ENCODE data around the gene TSFM.

TSFM gene

DNA sequence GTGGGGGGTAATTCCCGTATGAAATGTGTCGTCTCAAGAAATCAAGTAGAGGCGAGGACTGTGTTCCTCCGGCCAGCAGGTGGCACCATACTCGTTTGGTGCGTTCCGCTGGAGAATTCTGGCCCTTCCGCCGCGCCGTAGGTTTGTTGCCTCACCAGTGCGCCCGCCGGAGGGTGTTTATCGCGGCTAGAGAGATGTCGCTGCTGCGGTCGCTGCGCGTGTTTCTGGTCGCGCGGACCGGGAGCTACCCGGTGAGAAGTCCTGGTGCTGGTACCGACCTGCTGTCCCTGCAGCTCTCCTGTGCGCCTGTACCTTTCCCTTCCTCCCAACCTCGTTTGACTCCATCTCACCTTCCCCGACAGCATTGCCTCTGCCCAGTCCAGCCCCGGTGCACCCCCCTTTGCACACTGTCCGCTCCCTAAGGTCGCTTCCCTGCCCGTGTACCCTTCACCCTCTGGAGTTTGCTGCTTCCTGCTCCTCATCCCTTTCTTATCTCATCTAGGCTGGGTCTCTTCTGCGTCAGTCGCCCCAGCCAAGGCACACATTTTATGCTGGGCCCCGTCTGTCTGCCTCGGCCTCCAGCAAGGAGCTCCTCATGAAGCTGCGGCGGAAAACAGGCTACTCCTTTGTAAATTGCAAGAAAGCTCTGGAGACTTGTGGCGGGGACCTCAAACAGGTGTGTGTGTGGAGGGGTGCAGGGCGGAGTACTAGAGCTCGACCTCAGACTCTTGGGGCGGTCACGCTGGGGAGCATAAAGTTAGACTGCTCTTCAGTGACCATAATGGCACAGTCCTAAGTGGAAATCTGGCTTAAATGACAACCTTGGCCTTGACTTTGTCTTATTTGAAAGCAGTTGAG is at the start of gene TSFM:
Gene TSFM (plus strand): TSS at position 180 of the 858 bp plus-strand sequence. CDS start 15 bp downstream, at position 195.
- Histone ChIP-seq H4K20me1 (ENCODE audit: control insufficient read depth, insufficient read depth, low read depth, low read length) (peaks cover 4% of the 10 kb centered on the region; the same call in 1 of the 2 replicates), H3K27me3 (ENCODE audit: control insufficient read depth, low read length) (no peaks in the 10 kb centered on the region), H3F3A (ENCODE audit: control insufficient read depth, insufficient read depth) (no peaks in the 10 kb centered on the region), H3K9me3 (ENCODE audit: control insufficient read depth, insufficient read depth, low read length) (no peaks in the 10 kb centered on the region), H3K4me2 (ENCODE audit: low read length) (peak within 1 kb of the TSS; percentile 97), H3K79me2 (ENCODE audit: control insufficient read depth, low read length) (peaks cover 32% of the 10 kb centered on the region), H3K4me1 (ENCODE audit: control insufficient read depth, low read length) (peaks cover 21% of the 10 kb centered on the region), H3K36me3 (ENCODE audit: control insufficient read depth, low read length) (peaks cover 40% of the 10 kb centered on the region), H3K4me3 (ENCODE audit: low read length) (peak within 1 kb of the TSS; percentile 98), H3K27ac (ENCODE audit: low read depth, low read length) (peak within 1 kb of the TSS; percentile 22), H3K9me2 (replicated peaks; ENCODE audit: control insufficient read depth, low read length) (no peaks in the 10 kb centered on the region)
- TF ChIP-seq CTCF (IDR thresholded peaks at IDR 0.05; ENCODE audit: low read depth, low read length, poor library complexity, severe bottlenecking), result peak; percentile 91
- TF ChIP-seq EZH2phosphoT487 (IDR thresholded peaks at IDR 0.05; ENCODE audit: borderline replicate concordance, low read length), result no peak

DNA sequence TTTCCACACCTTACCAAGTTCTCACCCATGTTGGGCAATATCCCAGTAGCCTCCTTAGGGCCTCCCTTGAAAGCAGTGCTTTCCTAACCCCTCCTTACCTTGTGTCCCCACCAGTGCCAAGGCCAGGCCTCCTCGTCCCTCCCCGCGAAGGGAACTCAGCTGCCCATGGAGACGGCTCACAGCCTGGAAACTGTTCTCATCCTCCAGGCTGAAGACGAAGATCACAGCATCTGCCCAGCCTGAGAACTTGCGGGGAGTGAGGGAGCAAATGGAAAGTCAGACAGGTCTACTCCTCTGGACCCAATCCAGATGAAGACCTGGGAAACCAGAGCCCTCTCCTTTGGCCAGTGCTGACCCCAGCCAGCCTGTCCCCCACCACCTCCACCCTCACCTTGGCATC is 48.7 kb upstream of the TSFM start:
- Histone ChIP-seq H3K9me2 (replicated peaks; ENCODE audit: control insufficient read depth, low read length) (no peaks in the 10 kb centered on the region), H3K27ac (ENCODE audit: low read depth, low read length) (no peak overlapping the region), H3K4me1 (ENCODE audit: control insufficient read depth, low read length) (no peaks in the 10 kb centered on the region), H4K20me1 (ENCODE audit: control insufficient read depth, insufficient read depth, low read depth, low read length) (no peaks in the 10 kb centered on the region), H3K36me3 (ENCODE audit: control insufficient read depth, low read length) (peaks cover 40% of the 10 kb centered on the region), H3K27me3 (ENCODE audit: control insufficient read depth, low read length) (no peaks in the 10 kb centered on the region), H3F3A (ENCODE audit: control insufficient read depth, insufficient read depth) (no peaks in the 10 kb centered on the region), H3K4me2 (ENCODE audit: low read length) (no peak overlapping the region), H3K4me3 (ENCODE audit: low read length) (no peak overlapping the region), H3K79me2 (ENCODE audit: control insufficient read depth, low read length) (peaks cover under 1% of the 10 kb centered on the region), H3K9me3 (ENCODE audit: control insufficient read depth, insufficient read depth, low read length) (no peaks in the 10 kb centered on the region)
- TF ChIP-seq EZH2phosphoT487 (IDR thresholded peaks at IDR 0.05; ENCODE audit: borderline replicate concordance, low read length) (no peak), CTCF (IDR thresholded peaks at IDR 0.05; ENCODE audit: low read depth, low read length, poor library complexity, severe bottlenecking) (no peak)

GRCh38 chr12:57734591-57734990 is 48.0 kb upstream of the TSFM start:
- H3K36me3 ChIP-seq (ENCODE audit: control insufficient read depth, low read length), result peaks cover 40% of the 10 kb centered on the region
- peaks cover 8% of the 10 kb centered on the region for H3K79me2 ChIP-seq (ENCODE audit: control insufficient read depth, low read length)
- no peaks in the 10 kb centered on the region for H3K9me3 ChIP-seq (ENCODE audit: control insufficient read depth, insufficient read depth, low read length)
- no peaks in the 10 kb centered on the region for H3F3A ChIP-seq (ENCODE audit: control insufficient read depth, insufficient read depth)
- no peaks in the 10 kb centered on the region for H3K9me2 ChIP-seq (replicated peaks; ENCODE audit: control insufficient read depth, low read length)
- no peaks in the 10 kb centered on the region for H3K27me3 ChIP-seq (ENCODE audit: control insufficient read depth, low read length)
- H3K4me3 ChIP-seq (ENCODE audit: low read length), result no peak overlapping the region
- H3K27ac ChIP-seq (ENCODE audit: low read depth, low read length), result no peak overlapping the region
- no peak overlapping the region for H3K4me2 ChIP-seq (ENCODE audit: low read length)
- TF ChIP-seq EZH2phosphoT487 (IDR thresholded peaks at IDR 0.05; ENCODE audit: borderline replicate concordance, low read length) (no peak), CTCF (IDR thresholded peaks at IDR 0.05; ENCODE audit: low read depth, low read length, poor library complexity, severe bottlenecking) (no peak)
- no peaks in the 10 kb centered on the region for H4K20me1 ChIP-seq (ENCODE audit: control insufficient read depth, insufficient read depth, low read depth, low read length)
- peaks cover 1% of the 10 kb centered on the region; the same call in 1 of the 2 replicates for H3K4me1 ChIP-seq (ENCODE audit: control insufficient read depth, low read length)

Data from DOHH2 (cell line).